22Rv1 (cell line): ENCODE results near the gene DPY19L2.
"Not testable (repeated sequence)": the region's sequence is repeated elsewhere in the genome, so short reads cannot be mapped to it uniquely, and the experiment has no call there.

ENCODE experiments used
- CTCF ChIP-seq: fragments of 450-650 bp; IDR thresholded peaks from 2 replicates; pipeline ENCODE4 v1.5.1; 2017; ENCODE audit warnings: mild to moderate bottlenecking
- ZFX ChIP-seq: fragments of 450-650 bp; IDR thresholded peaks from 2 replicates; pipeline ENCODE4 v1.6.1; 2017; ENCODE audit warnings: antibody characterized with exemption, borderline replicate concordance

GRCh38 chr12:63715107-63715625, 46.9 kb upstream of the DPY19L2 start:
- TF ChIP-seq CTCF, ZFX: not testable (repeated sequence)
